IMR-90 (cell line): ENCODE data around the gene CLPTM1L. TPM values are rescaled to one million over a fixed set of nuclear protein-coding genes. Genes with fewer than 3 reads are reported as not detected.

ENCODE experiments used
- ATAC-seq: fragments of 200-7000 bp; cut with Tn5 transposase; 2 replicates; pipeline ENCODE4 v1.9.1; 2020; ENCODE audit warnings: low read depth, mild to moderate bottlenecking, moderate library complexity
- BruUV-seq: library from RNA; stranded (reverse); fragments of 400-500 nt; replicated peaks from 2 replicates; lab custom pipeline; 2021; lab: Mats Ljungman, UMichigan
- CTCF ChIA-PET: fragments of 300-600 bp; formaldehyde crosslinking; extraction: SDS; loops from one replicate; lab custom pipeline; 2021; ENCODE audit warnings: antibody characterized with exemption; lab: Yijun Ruan, JAX
- POLR2A ChIA-PET: fragments of 300-600 bp; sonication (Branson Sonifier 250); formaldehyde crosslinking; loops from one replicate; lab custom pipeline; 2022; ENCODE audit warnings: antibody characterized with exemption; ENCODE audit not compliant: unreplicated experiment; lab: Charles Lee
- DNase-seq: peaks from one replicate; pipeline ENCODE4 v3.0.0; 2013
- H2AFZ ChIP-seq: replicated peaks from 2 replicates; pipeline ENCODE3; 2013; ENCODE audit warnings: low read length, mild to moderate bottlenecking; ENCODE audit not compliant: poor library complexity
- H2AK5ac ChIP-seq: 2 replicates; pipeline ENCODE4 v1.6.1; 2013; ENCODE audit warnings: low read depth, low read length, inconsistent platforms
- H2AK9ac ChIP-seq: replicated peaks from 2 replicates; pipeline ENCODE3; 2013; ENCODE audit warnings: mild to moderate bottlenecking, low read depth, low read length, moderate library complexity; ENCODE audit not compliant: poor library complexity
- H2BK120ac ChIP-seq: 2 replicates; pipeline ENCODE4 v1.6.1; 2013; ENCODE audit warnings: low read depth, low read length, inconsistent platforms
- H2BK15ac ChIP-seq: 3 replicates; pipeline ENCODE4 v1.6.1; 2013; ENCODE audit warnings: low read depth, low read length, inconsistent platforms
- H2BK20ac ChIP-seq: 2 replicates; pipeline ENCODE4 v1.6.1; 2013; ENCODE audit warnings: low read depth, mild to moderate bottlenecking, inconsistent platforms, low read length, moderate library complexity
- H2BK5ac ChIP-seq: 2 replicates; pipeline ENCODE4 v1.6.1; 2013; ENCODE audit warnings: mild to moderate bottlenecking, low read depth, low read length, inconsistent platforms; ENCODE audit not compliant: poor library complexity, severe bottlenecking
- H3K14ac ChIP-seq: replicated peaks from 2 replicates; pipeline ENCODE4 v1.6.1; 2013; ENCODE audit warnings: low read depth, low read length, inconsistent platforms
- H3K18ac ChIP-seq: 2 replicates; pipeline ENCODE4 v1.6.1; 2013; ENCODE audit warnings: low read depth, low read length, control low read depth
- H3K23ac ChIP-seq: 2 replicates; pipeline ENCODE4 v1.6.1; 2013; ENCODE audit warnings: low read depth, low read length, inconsistent platforms
- H3K27ac ChIP-seq: 2 replicates; pipeline ENCODE4 v1.5.1; 2013; ENCODE audit warnings: mild to moderate bottlenecking, control low read depth, low read length; ENCODE audit not compliant: insufficient read depth
- H3K27me3 ChIP-seq: 2 replicates; pipeline ENCODE4 v1.6.1; 2013; ENCODE audit warnings: low read length; ENCODE audit not compliant: control insufficient read depth, insufficient read depth
- H3K36me3 ChIP-seq: 2 replicates; pipeline ENCODE4 v1.6.1; 2013; ENCODE audit warnings: low read length, mixed read lengths; ENCODE audit not compliant: control insufficient read depth, insufficient read depth
- H3K4ac ChIP-seq: 2 replicates; pipeline ENCODE4 v1.6.1; 2013; ENCODE audit warnings: low read depth, low read length, inconsistent platforms
- H3K4me1 ChIP-seq: 2 replicates; pipeline ENCODE4 v1.6.1; 2013; ENCODE audit warnings: low read length, mixed read lengths; ENCODE audit not compliant: control insufficient read depth, insufficient read depth
- H3K4me2 ChIP-seq: 2 replicates; pipeline ENCODE4 v1.6.1; 2013; ENCODE audit warnings: low read depth, mild to moderate bottlenecking, control low read depth, low read length, moderate library complexity
- H3K4me3 ChIP-seq: 2 replicates; pipeline ENCODE4 v1.5.1; 2013; ENCODE audit warnings: low read depth, mild to moderate bottlenecking, control low read depth, low read length, moderate library complexity; ENCODE audit not compliant: insufficient read depth
- H3K56ac ChIP-seq: 2 replicates; pipeline ENCODE4 v1.6.1; 2013; ENCODE audit warnings: low read length, inconsistent platforms; ENCODE audit not compliant: insufficient read depth; ENCODE audit errors: extremely low read depth
- H3K79me1 ChIP-seq, 2 experiments: 2 replicates each; pipeline ENCODE4 v1.6.1; 2013; ENCODE audit warnings: low read length in 2 of 2, inconsistent platforms in 1 of 2, low read depth in 1 of 2
- H3K9ac ChIP-seq: 2 replicates; pipeline ENCODE4 v1.6.1; 2013; ENCODE audit warnings: low read depth, low read length, control low read depth
- H3K9me1 ChIP-seq: 2 replicates; pipeline ENCODE4 v1.6.1; 2013; ENCODE audit warnings: low read length, inconsistent platforms; ENCODE audit not compliant: insufficient read depth
- H3K9me3 ChIP-seq: 2 replicates; pipeline ENCODE4 v1.6.1; 2013; ENCODE audit warnings: low read length; ENCODE audit not compliant: control insufficient read depth, insufficient read depth
- H4K20me1 ChIP-seq: 2 replicates; pipeline ENCODE4 v1.6.1; 2013; ENCODE audit warnings: low read length, inconsistent platforms; ENCODE audit not compliant: insufficient read depth
- H4K5ac ChIP-seq: 2 replicates; pipeline ENCODE4 v1.6.1; 2013; ENCODE audit warnings: mild to moderate bottlenecking, low read depth, low read length, control low read depth
- H4K8ac ChIP-seq, 2 experiments: 2 replicates each; pipeline ENCODE4 v1.6.1; 2013; ENCODE audit warnings: low read depth in 2 of 2, low read length in 2 of 2, control low read depth in 1 of 2, inconsistent platforms in 1 of 2
- H4K91ac ChIP-seq: 2 replicates; pipeline ENCODE4 v1.6.1; 2013; ENCODE audit warnings: low read depth, low read length, inconsistent platforms; ENCODE audit not compliant: insufficient read depth
- BHLHE40 ChIP-seq: fragments of 150-350 bp; IDR thresholded peaks from 2 replicates; pipeline ENCODE4 v1.6.1; 2016; ENCODE audit warnings: mild to moderate bottlenecking, low read depth, low read length
- CEBPB ChIP-seq: IDR thresholded peaks from 2 replicates; pipeline ENCODE4 v1.6.1; 2012; ENCODE audit warnings: low read depth, low read length, improper control_type of control experiment
- CHD1 ChIP-seq: IDR thresholded peaks from 2 replicates; pipeline ENCODE4 v1.6.1; 2012; ENCODE audit warnings: low read depth, low read length, improper control_type of control experiment
- CTCF ChIP-seq: conservative IDR thresholded peaks from 2 replicates; pipeline ENCODE4 v1.5.1; 2012; ENCODE audit warnings: mild to moderate bottlenecking, low read depth, low read length, improper control_type of control experiment
- ELK1 ChIP-seq: fragments of 150-350 bp; IDR thresholded peaks from 2 replicates; pipeline ENCODE4 v1.6.1; 2016; ENCODE audit warnings: low read depth, mild to moderate bottlenecking, low read length, moderate library complexity, borderline replicate concordance
- FOS ChIP-seq: fragments of 150-350 bp; IDR thresholded peaks from 2 replicates; pipeline ENCODE4 v1.6.1; 2016; ENCODE audit warnings: low read depth, low read length
- MAFK ChIP-seq: IDR thresholded peaks from 2 replicates; pipeline ENCODE4 v1.6.1; 2012; ENCODE audit warnings: low read depth, low read length, improper control_type of control experiment
- MAZ ChIP-seq: IDR thresholded peaks from 2 replicates; pipeline ENCODE4 v1.6.1; 2012; ENCODE audit warnings: low read depth, mild to moderate bottlenecking, low read length, improper control_type of control experiment, moderate library complexity, borderline replicate concordance
- MXI1 ChIP-seq: IDR thresholded peaks from 2 replicates; pipeline ENCODE4 v1.6.1; 2012; ENCODE audit warnings: low read depth, mild to moderate bottlenecking, low read length, moderate library complexity, borderline replicate concordance
- NFE2L2 ChIP-seq: fragments of 150-350 bp; IDR thresholded peaks from 2 replicates; pipeline ENCODE4 v1.6.1; 2016; ENCODE audit warnings: low read depth, mild to moderate bottlenecking, low read length
- POLR2A ChIP-seq: IDR thresholded peaks from 2 replicates; pipeline ENCODE4 v1.6.1; 2012; ENCODE audit warnings: mild to moderate bottlenecking, low read depth, low read length
- RAD21 ChIP-seq: IDR thresholded peaks from 2 replicates; pipeline ENCODE4 v1.6.1; 2012; ENCODE audit warnings: low read length, improper control_type of control experiment
- RCOR1 ChIP-seq: IDR thresholded peaks from 2 replicates; pipeline ENCODE4 v1.6.1; 2012; ENCODE audit warnings: mild to moderate bottlenecking, low read length, improper control_type of control experiment; ENCODE audit not compliant: insufficient replicate concordance
- RFX5 ChIP-seq: IDR thresholded peaks from 2 replicates; pipeline ENCODE4 v1.8.0; 2012; ENCODE audit warnings: low read depth, mild to moderate bottlenecking, low read length, moderate library complexity
- SMC3 ChIP-seq: fragments of 150-350 bp; IDR thresholded peaks from 2 replicates; pipeline ENCODE4 v1.6.1; 2016; ENCODE audit warnings: low read depth, mild to moderate bottlenecking, antibody characterized with exemption, low read length, moderate library complexity
- USF2 ChIP-seq: fragments of 150-350 bp; IDR thresholded peaks from 2 replicates; pipeline ENCODE4 v1.6.1; 2017; ENCODE audit warnings: mild to moderate bottlenecking, antibody characterized with exemption, low read length, low read depth
- WGBS, 2 experiments: methylation state at CpG; one replicate each; pipeline versions ENCODE4 v1.1.5 to v1.1.7; 2013; ENCODE audit warnings: missing lambda C conversion rate in 2 of 2; ENCODE audit not compliant: insufficient read length in 1 of 2; ENCODE audit errors: extremely low coverage in 2 of 2; 5-methylcytosine and 5-hydroxymethylcytosine counted together
- dilution Hi-C: fragments of 300-500 bp; cut with HindIII; formaldehyde crosslinking; loops from one replicate; pipeline ENCODE4 v1.14.3; 2018; ENCODE audit warnings: low sequenced_read_pairs; ENCODE audit not compliant: unreplicated experiment
- in situ Hi-C: fragments of 300-500 bp; cut with MboI; formaldehyde crosslinking; loops from 3 replicates; pipeline ENCODE4 v1.14.3; 2019; ENCODE audit warnings: low sequenced_read_pairs, inconsistent platforms, mixed read lengths
- intact Hi-C: fragments of 100-400 bp; cut with micrococcal nuclease; formaldehyde crosslinking; loops from 2 replicates; pipeline ENCODE4 v1.10.0; 2022
- polyA plus RNA-seq, 3 experiments: library from polyadenylated mRNA; depleted of rRNA; stranded (reverse); fragments of >200 nt; gene quantifications; 2 replicates each; pipeline ENCODE4 v1.2.3, GENCODE V29; 2012; ENCODE audit warnings: low replicate concordance in 1 of 3
- total RNA-seq: library from RNA; depleted of rRNA; stranded (reverse); fragments of >200 nt; gene quantifications from 2 replicates; pipeline ENCODE4 v1.2.3, GENCODE V29; 2012

Gene CLPTM1L
- total and polyA plus RNA-seq, 2 of the 4 experiments (the other 2 are of a cell fraction) = 114 to 137 TPM

GRCh38 chr5:1278216-1278615 is 66.7 kb downstream of the CLPTM1L start:
- H3K4me3 ChIP-seq = no peak overlapping the region
- H3K9ac ChIP-seq = no peak overlapping the region
- no peak overlapping the region for H2BK15ac ChIP-seq
- ChIA-PET POLR2A (no interaction called here), CTCF (no interaction called here)
- BruUV-seq = no TSS peak
- no peak overlapping the region for H2AK5ac ChIP-seq
- no peak overlapping the region for H2BK5ac ChIP-seq
- TF ChIP-seq RCOR1 (no peak), USF2 (no peak), NFE2L2 (no peak), CEBPB (no peak), MXI1 (no peak), CTCF (no peak), MAFK (no peak), SMC3 (no peak), RFX5 (no peak), CHD1 (no peak), RAD21 (no peak), MAZ (no peak), POLR2A (no peak), ELK1 (no peak), BHLHE40 (no peak), FOS (no peak)
- no peak overlapping the region for H3K56ac ChIP-seq
- no peak overlapping the region for H4K91ac ChIP-seq
- no peaks in the 10 kb centered on the region for H3K79me1 ChIP-seq
- no peak overlapping the region for H2BK20ac ChIP-seq
- in situ Hi-C loops (no loop called here), dilution Hi-C loops (no loop called here), intact Hi-C loops (no loop called here)
- H2BK120ac ChIP-seq = no peak overlapping the region
- no peak overlapping the region for H3K4ac ChIP-seq
- 60% methylated on average over 1 of the region's 13 CpGs; no CpG with 5 or more reads in 1 of the 2 experiments for WGBS, 2 experiments
- H3K14ac ChIP-seq = no peak overlapping the region
- DNase-seq (no peak), ATAC-seq (no peak)
- H3K4me2 ChIP-seq = no peak overlapping the region
- H3K18ac ChIP-seq = no peak overlapping the region
- H3K27ac ChIP-seq = no peak overlapping the region
- no peaks in the 10 kb centered on the region for H3K4me1 ChIP-seq
- H3K23ac ChIP-seq = no peak overlapping the region
- H4K20me1 ChIP-seq = no peaks in the 10 kb centered on the region
- H2AFZ ChIP-seq = no peak overlapping the region
- H3K9me3 ChIP-seq = peaks cover 25% of the 10 kb centered on the region
- no peak overlapping the region for H2AK9ac ChIP-seq
- no peaks in the 10 kb centered on the region for H3K36me3 ChIP-seq
- no peak overlapping the region for H4K8ac ChIP-seq
- no peaks in the 10 kb centered on the region for H3K27me3 ChIP-seq
- no peak overlapping the region for H4K5ac ChIP-seq
- H3K9me1 ChIP-seq = no peaks in the 10 kb centered on the region
